ENCODE results near the gene PAX8. TPM values are rescaled to one million over a fixed set of nuclear protein-coding genes. Genes with fewer than 3 reads are reported as not detected.

The PAX8 gene
- total RNA-seq, 3 donors from 2014 or later, result under 0.01 to 2.6 (median 1.0) TPM

GRCh38 chr2:113178069-113178746 is 100.5 kb downstream of the PAX8 start:
- no peak overlapping the region for H3K4me3 ChIP-seq

GRCh38 chr2:113176696-113177355 is 101.9 kb downstream of the PAX8 start:
- no peaks in the 10 kb centered on the region for H3K9me3 ChIP-seq
- H3K4me3 ChIP-seq, result no peak overlapping the region
- H3K36me3 ChIP-seq, result no peaks in the 10 kb centered on the region
- no peaks in the 10 kb centered on the region for H3K4me1 ChIP-seq
- intact Hi-C loops (cut with DNase I; ENCODE audit: low total_unique reads), result no loop called here
- no peak for DNase-seq (ENCODE audit: low spot score in 2 of 2)
- H3K27ac ChIP-seq, result peak overlapping the region in 1 of 2 donors; percentile 25
- TF ChIP-seq POLR2AphosphoS5 (IDR thresholded peaks at IDR 0.05), result no peak
- TF ChIP-seq, protein P1, sequence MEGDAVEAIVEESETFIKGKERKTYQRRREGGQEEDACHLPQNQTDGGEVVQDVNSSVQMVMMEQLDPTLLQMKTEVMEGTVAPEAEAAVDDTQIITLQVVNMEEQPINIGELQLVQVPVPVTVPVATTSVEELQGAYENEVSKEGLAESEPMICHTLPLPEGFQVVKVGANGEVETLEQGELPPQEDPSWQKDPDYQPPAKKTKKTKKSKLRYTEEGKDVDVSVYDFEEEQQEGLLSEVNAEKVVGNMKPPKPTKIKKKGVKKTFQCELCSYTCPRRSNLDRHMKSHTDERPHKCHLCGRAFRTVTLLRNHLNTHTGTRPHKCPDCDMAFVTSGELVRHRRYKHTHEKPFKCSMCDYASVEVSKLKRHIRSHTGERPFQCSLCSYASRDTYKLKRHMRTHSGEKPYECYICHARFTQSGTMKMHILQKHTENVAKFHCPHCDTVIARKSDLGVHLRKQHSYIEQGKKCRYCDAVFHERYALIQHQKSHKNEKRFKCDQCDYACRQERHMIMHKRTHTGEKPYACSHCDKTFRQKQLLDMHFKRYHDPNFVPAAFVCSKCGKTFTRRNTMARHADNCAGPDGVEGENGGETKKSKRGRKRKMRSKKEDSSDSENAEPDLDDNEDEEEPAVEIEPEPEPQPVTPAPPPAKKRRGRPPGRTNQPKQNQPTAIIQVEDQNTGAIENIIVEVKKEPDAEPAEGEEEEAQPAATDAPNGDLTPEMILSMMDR (IDR thresholded peaks at IDR 0.05), result no peak
- no peak for TF ChIP-seq POLR2A (IDR thresholded peaks at IDR 0.05)
- H3K27me3 ChIP-seq, result no peaks in the 10 kb centered on the region

More at GRCh38 chr2:113178069-113178746, 100.5 kb downstream of the PAX8 start:
- Histone ChIP-seq H3K27ac (no peak overlapping the region), H3K4me1 (no peaks in the 10 kb centered on the region), H3K9me3 (no peaks in the 10 kb centered on the region), H3K36me3 (no peaks in the 10 kb centered on the region), H3K27me3 (no peaks in the 10 kb centered on the region)
- TF ChIP-seq, protein P1 (IDR thresholded peaks at IDR 0.05), result no peak
- TF ChIP-seq POLR2AphosphoS5 (IDR thresholded peaks at IDR 0.05), result no peak
- no peak for TF ChIP-seq POLR2A (IDR thresholded peaks at IDR 0.05)
- intact Hi-C loops (cut with DNase I; ENCODE audit: low total_unique reads), result no loop called here
- no peak for DNase-seq (ENCODE audit: low spot score in 2 of 2)

- Histone ChIP-seq H3K9me3 (no peaks in the 10 kb centered on the region), H3K36me3 (no peaks in the 10 kb centered on the region), H3K27ac (peak overlapping the region in 1 of 2 donors; percentile 25), H3K4me1 (no peaks in the 10 kb centered on the region), H3K4me3 (peak overlapping the region in 1 of 3 donors; percentile 9), H3K27me3 (no peaks in the 10 kb centered on the region)
- TF ChIP-seq POLR2AphosphoS5 (IDR thresholded peaks at IDR 0.05), result no peak
- no peak for TF ChIP-seq POLR2A (IDR thresholded peaks at IDR 0.05)
- TF ChIP-seq, protein P1 (IDR thresholded peaks at IDR 0.05), result no peak
- intact Hi-C loops (cut with DNase I; ENCODE audit: low total_unique reads), result no loop called here
- no peak for DNase-seq (ENCODE audit: low spot score in 2 of 2)
These were observed 102.7 kb downstream of the PAX8 start for GRCh38 chr2:113175736-113176695.

GRCh38 chr2:113175042-113175628 is 103.6 kb downstream of the PAX8 start:
- no peaks in the 10 kb centered on the region for H3K4me1 ChIP-seq
- intact Hi-C loops (cut with DNase I; ENCODE audit: low total_unique reads), result no loop called here
- TF ChIP-seq, protein P1 (IDR thresholded peaks at IDR 0.05), result no peak
- TF ChIP-seq POLR2AphosphoS5 (IDR thresholded peaks at IDR 0.05), result no peak
- no peak for TF ChIP-seq POLR2A (IDR thresholded peaks at IDR 0.05)
- H3K27ac ChIP-seq, result peak overlapping the region in 1 of 2 donors; percentile 7
- no peak for DNase-seq (ENCODE audit: low spot score in 2 of 2)
- H3K9me3 ChIP-seq, result no peaks in the 10 kb centered on the region
- no peaks in the 10 kb centered on the region for H3K27me3 ChIP-seq
- no peaks in the 10 kb centered on the region for H3K36me3 ChIP-seq
- H3K4me3 ChIP-seq, result peak overlapping the region in 1 of 3 donors; percentile 33
